ENCODE measurements around the gene MMP24. TPM values are rescaled to one million over a fixed set of nuclear protein-coding genes. Genes with fewer than 3 reads are reported as not detected.
A peak's percentile ranks its signal among the peaks of the same experiment; 100 is the strongest.

Gene MMP24
- total RNA-seq, 1 experiment from 2014 or later: 13.0 TPM

GRCh38 chr20:35286077-35286898, 59.8 kb downstream of the MMP24 start:
- POLR2A ChIA-PET: interaction anchor here (0.6 to 1.1 kb wide), 5 partner anchors 8 to 416 kb away, joined by 3 to 11 read pairs (median 4); partner anchors contain the start of gene MMP24OS
- peak; percentile 76 to 89 for DNase-seq
- no TSS peak for BruUV-seq (replicated peaks)
- Histone ChIP-seq H3K4me1 (peaks cover 28% of the 10 kb centered on the region), H3K27me3 (replicated peaks; ENCODE audit: control insufficient read depth, insufficient read depth, low read length) (no peaks in the 10 kb centered on the region), H3K36me3 (ENCODE audit: control insufficient read depth, insufficient read depth, low read length) (peaks cover 3% of the 10 kb centered on the region; the same call in 1 of the 2 replicates), H3K4me3 (ENCODE audit: low read depth, low read length) (no peak overlapping the region), H3K9me3 (no peaks in the 10 kb centered on the region)
- no peaks in the 10 kb centered on the region for H3K9me3 Mint-ChIP-seq (ENCODE audit: unreplicated experiment)
- CTCF ChIA-PET: interaction anchor here (0.6 to 4.3 kb wide), 6 partner anchors 11 to 190 kb away, joined by 3 to 37 read pairs (median 3); no protein-coding TSS in a partner anchor
- H3K4me1 Mint-ChIP-seq (ENCODE audit: low read depth, unreplicated experiment): peaks cover 18% of the 10 kb centered on the region
- peak overlapping the region; percentile 87 for H3K27ac Mint-ChIP-seq (ENCODE audit: unreplicated experiment)
- intact Hi-C loops (cut with micrococcal nuclease; ENCODE audit: unreplicated experiment): loop anchor here (1.0 to 5.0 kb wide), 2 partner anchors 8 to 409 kb away; partner anchors contain the start of gene ACSS2
- TF ChIP-seq CTCF (IDR thresholded peaks at IDR 0.05; ENCODE audit: insufficient read depth in 1 of 2, low read depth in 1 of 2, low read length in 1 of 2, severe bottlenecking in 1 of 2, unreplicated experiment in 1 of 2): no peak
- H3K36me3 Mint-ChIP-seq (ENCODE audit: insufficient read depth, unreplicated experiment): peaks cover 31% of the 10 kb centered on the region
- H3K27me3 Mint-ChIP-seq (ENCODE audit: insufficient read depth, unreplicated experiment): no peaks in the 10 kb centered on the region
- peak overlapping the region; percentile 84 for H3K4me3 Mint-ChIP-seq (ENCODE audit: unreplicated experiment)

GRCh38 chr20:35286899-35287508, 60.5 kb downstream of the MMP24 start:
- Histone ChIP-seq H3K27me3 (replicated peaks; ENCODE audit: control insufficient read depth, insufficient read depth, low read length) (no peaks in the 10 kb centered on the region), H3K4me1 (peaks cover 28% of the 10 kb centered on the region), H3K4me3 (ENCODE audit: low read depth, low read length) (no peak overlapping the region), H3K36me3 (ENCODE audit: control insufficient read depth, insufficient read depth, low read length) (peaks cover 3% of the 10 kb centered on the region; the same call in 1 of the 2 replicates), H3K9me3 (no peaks in the 10 kb centered on the region)
- TF ChIP-seq CTCF (IDR thresholded peaks at IDR 0.05; ENCODE audit: insufficient read depth in 1 of 2, low read depth in 1 of 2, low read length in 1 of 2, severe bottlenecking in 1 of 2, unreplicated experiment in 1 of 2): no peak
- POLR2A ChIA-PET: no interaction called here
- H3K9me3 Mint-ChIP-seq (ENCODE audit: unreplicated experiment): no peaks in the 10 kb centered on the region
- CTCF ChIA-PET: interaction anchor here (1.0 to 4.3 kb wide), 2 partner anchors 18 to 191 kb away, joined by 7 to 37 read pairs; no protein-coding TSS in a partner anchor
- peaks cover 24% of the 10 kb centered on the region for H3K36me3 Mint-ChIP-seq (ENCODE audit: insufficient read depth, unreplicated experiment)
- H3K27ac Mint-ChIP-seq (ENCODE audit: unreplicated experiment): peak overlapping the region; percentile 11
- BruUV-seq (replicated peaks): no TSS peak
- H3K27me3 Mint-ChIP-seq (ENCODE audit: insufficient read depth, unreplicated experiment): no peaks in the 10 kb centered on the region
- peaks cover 18% of the 10 kb centered on the region for H3K4me1 Mint-ChIP-seq (ENCODE audit: low read depth, unreplicated experiment)
- no peak overlapping the region for H3K4me3 Mint-ChIP-seq (ENCODE audit: unreplicated experiment)
- intact Hi-C loops (cut with micrococcal nuclease; ENCODE audit: unreplicated experiment): loop anchor here (1.0 to 5.0 kb wide), 2 partner anchors 7 to 410 kb away; partner anchors contain the start of gene ACSS2
- no peak for DNase-seq

Measured in Caco-2 (cell line).